ENCODE results near the gene RPSA.

DNA sequence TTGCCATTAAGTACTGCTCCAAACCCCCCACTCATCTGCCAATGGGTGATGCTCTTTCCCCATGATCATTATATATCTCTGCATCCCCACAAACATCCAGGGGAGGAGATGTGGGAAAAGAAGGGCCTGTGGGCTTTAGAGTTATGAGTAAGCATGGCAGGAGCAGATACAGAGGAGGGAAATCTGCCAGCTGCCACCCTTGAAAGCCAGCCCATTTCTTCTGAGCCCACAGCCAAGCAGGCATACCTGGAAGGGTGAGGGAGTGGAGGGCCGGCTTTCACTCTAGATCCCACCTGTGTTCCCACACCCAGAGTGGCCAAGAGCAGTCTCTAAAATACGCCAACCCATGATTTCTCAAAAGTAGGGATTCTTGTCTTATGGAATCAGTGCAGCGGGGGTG, 25.1 kb upstream of the RPSA start:
- no peak for TF ChIP-seq EP300 (IDR thresholded peaks at IDR 0.05)
- TF ChIP-seq, protein P1, sequence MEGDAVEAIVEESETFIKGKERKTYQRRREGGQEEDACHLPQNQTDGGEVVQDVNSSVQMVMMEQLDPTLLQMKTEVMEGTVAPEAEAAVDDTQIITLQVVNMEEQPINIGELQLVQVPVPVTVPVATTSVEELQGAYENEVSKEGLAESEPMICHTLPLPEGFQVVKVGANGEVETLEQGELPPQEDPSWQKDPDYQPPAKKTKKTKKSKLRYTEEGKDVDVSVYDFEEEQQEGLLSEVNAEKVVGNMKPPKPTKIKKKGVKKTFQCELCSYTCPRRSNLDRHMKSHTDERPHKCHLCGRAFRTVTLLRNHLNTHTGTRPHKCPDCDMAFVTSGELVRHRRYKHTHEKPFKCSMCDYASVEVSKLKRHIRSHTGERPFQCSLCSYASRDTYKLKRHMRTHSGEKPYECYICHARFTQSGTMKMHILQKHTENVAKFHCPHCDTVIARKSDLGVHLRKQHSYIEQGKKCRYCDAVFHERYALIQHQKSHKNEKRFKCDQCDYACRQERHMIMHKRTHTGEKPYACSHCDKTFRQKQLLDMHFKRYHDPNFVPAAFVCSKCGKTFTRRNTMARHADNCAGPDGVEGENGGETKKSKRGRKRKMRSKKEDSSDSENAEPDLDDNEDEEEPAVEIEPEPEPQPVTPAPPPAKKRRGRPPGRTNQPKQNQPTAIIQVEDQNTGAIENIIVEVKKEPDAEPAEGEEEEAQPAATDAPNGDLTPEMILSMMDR (IDR thresholded peaks at IDR 0.05): no peak
